Fibroblast of the aortic adventitia (primary cell): Measurements from ENCODE around the gene MRPL45. TPM values are rescaled to one million over a fixed set of nuclear protein-coding genes. Genes with fewer than 3 reads are reported as not detected.

Experiments used
- DNase-seq: peaks from one replicate; pipeline ENCODE4 v3.0.0-alpha.2; 2010; ENCODE audit warnings: low read depth
- H3K4me3 ChIP-seq: 2 replicates; pipeline ENCODE4 v1.5.1; 2011; ENCODE audit warnings: low read depth, mild to moderate bottlenecking, control low read depth, low read length, moderate library complexity
- CTCF ChIP-seq: IDR thresholded peaks from 2 replicates; pipeline ENCODE4 v1.5.1; 2011; ENCODE audit warnings: mild to moderate bottlenecking, low read length, control low read depth, inconsistent platforms; ENCODE audit not compliant: insufficient read depth
- total RNA-seq: library from RNA; depleted of rRNA; stranded (reverse); fragments of >200 nt; gene quantifications from 2 replicates; pipeline ENCODE4 v1.2.3, GENCODE V29; 2012; ENCODE audit warnings: low replicate concordance

Gene MRPL45
- total RNA-seq, 1 donor: 34.1 TPM

GRCh38 chr17:38345743-38346142 is 48.8 kb downstream of the MRPL45 start:
- TF ChIP-seq CTCF: no peak
- no peak for DNase-seq

GRCh38 chr17:38349097-38349730 is 52.2 kb downstream of the MRPL45 start:
- no peak overlapping the region for H3K4me3 ChIP-seq
- peak; percentile 99 for TF ChIP-seq CTCF
- DNase-seq: peak; percentile 86

More at GRCh38 chr17:38345743-38346142, 48.8 kb downstream of the MRPL45 start:
- H3K4me3 ChIP-seq: no peak overlapping the region

GRCh38 chr17:38350035-38350434 is 53.1 kb downstream of the MRPL45 start:
- DNase-seq: no peak
- H3K4me3 ChIP-seq: no peak overlapping the region
- TF ChIP-seq CTCF: no peak

GRCh38 chr17:38351412-38352222 is 54.6 kb downstream of the MRPL45 start, which contains the start of gene SOCS7:
Gene SOCS7, plus strand, starts transcription at chr17:38351844. Its CDS starts 209 bp downstream, at chr17:38352053.
- peak within 1 kb of the TSS; percentile 78 for H3K4me3 ChIP-seq
- TF ChIP-seq CTCF: no peak
- DNase-seq: peak; percentile 86

GRCh38 chr17:38352245-38353085 is 55.5 kb downstream of the MRPL45 start:
- TF ChIP-seq CTCF: no peak
- DNase-seq: no peak
- H3K4me3 ChIP-seq: peak overlapping the region; percentile 78

GRCh38 chr17:38353086-38353604 is 56.2 kb downstream of the MRPL45 start:
- H3K4me3 ChIP-seq: peak overlapping the region; percentile 78
- no peak for TF ChIP-seq CTCF
- no peak for DNase-seq
